NT2/D1 (cell line): ENCODE measurements around the gene SRL.

Experiments used
- DNase-seq: peaks from one replicate; pipeline ENCODE4 v3.0.0-alpha.2; 2011; ENCODE audit warnings: low read depth, low spot score
- H3K27me3 ChIP-seq: 2 replicates; pipeline ENCODE4 v1.6.0; 2011; ENCODE audit warnings: mild to moderate bottlenecking; ENCODE audit not compliant: insufficient read length, insufficient read depth
- H3K36me3 ChIP-seq: 2 replicates; pipeline ENCODE4 v1.6.1; 2011; ENCODE audit warnings: mild to moderate bottlenecking, low read length, mixed read lengths; ENCODE audit not compliant: insufficient read depth, insufficient read length
- H3K4me1 ChIP-seq: 2 replicates; pipeline ENCODE4 v1.5.1; 2011; ENCODE audit not compliant: insufficient read depth, insufficient read length
- H3K4me3 ChIP-seq: 2 replicates; pipeline ENCODE4 v1.5.1; 2011; ENCODE audit warnings: low read depth; ENCODE audit not compliant: insufficient read length
- H3K9ac ChIP-seq: 2 replicates; pipeline ENCODE4 v1.6.0; 2011; ENCODE audit warnings: low read depth; ENCODE audit not compliant: insufficient read length
- H3K9me3 ChIP-seq: 2 replicates; pipeline ENCODE4 v1.5.1; 2011; ENCODE audit warnings: mild to moderate bottlenecking, low read length; ENCODE audit not compliant: insufficient read depth
- SUZ12 ChIP-seq: IDR thresholded peaks from 2 replicates; pipeline ENCODE4 v1.6.1; 2011; ENCODE audit not compliant: insufficient read length, insufficient read depth; ENCODE audit errors: extremely low read depth
- YY1 ChIP-seq: IDR thresholded peaks from 2 replicates; pipeline ENCODE4 v1.6.1; 2011; ENCODE audit not compliant: insufficient read length, insufficient read depth
- ZNF274 ChIP-seq: IDR thresholded peaks from 2 replicates; pipeline ENCODE4 v1.6.1; 2011; ENCODE audit warnings: mild to moderate bottlenecking, low read depth, low read length

Gene SRL

GRCh38 chr16:4232541-4233386, 9.1 kb downstream of the SRL start:
- no peak overlapping the region for H3K4me3 ChIP-seq
- H3K27me3 ChIP-seq, result no peaks in the 10 kb centered on the region
- no peak for DNase-seq

GRCh38 chr16:4231886-4232285, 10.0 kb downstream of the SRL start:
- Histone ChIP-seq H3K9ac (no peak overlapping the region), H3K4me1 (no peaks in the 10 kb centered on the region), H3K9me3 (no peaks in the 10 kb centered on the region), H3K27me3 (no peaks in the 10 kb centered on the region), H3K36me3 (no peaks in the 10 kb centered on the region), H3K4me3 (no peak overlapping the region)
- TF ChIP-seq SUZ12 (no peak), ZNF274 (no peak), YY1 (no peak)
- no peak for DNase-seq

More at GRCh38 chr16:4232541-4233386, 9.1 kb downstream of the SRL start:
- no peak overlapping the region for H3K9ac ChIP-seq
- TF ChIP-seq ZNF274 (no peak), YY1 (no peak), SUZ12 (no peak)
- H3K36me3 ChIP-seq, result no peaks in the 10 kb centered on the region
- H3K4me1 ChIP-seq, result no peaks in the 10 kb centered on the region
- H3K9me3 ChIP-seq, result no peaks in the 10 kb centered on the region

- Histone ChIP-seq H3K4me3 (no peak overlapping the region), H3K9ac (no peak overlapping the region), H3K9me3 (no peaks in the 10 kb centered on the region), H3K27me3 (no peaks in the 10 kb centered on the region), H3K36me3 (no peaks in the 10 kb centered on the region), H3K4me1 (no peaks in the 10 kb centered on the region)
- no peak for TF ChIP-seq YY1
- no peak for TF ChIP-seq SUZ12
- no peak for TF ChIP-seq ZNF274
- DNase-seq, result no peak
These were observed 10.5 kb downstream of the SRL start for GRCh38 chr16:4231367-4231766.

- Histone ChIP-seq H3K4me3 (no peak overlapping the region), H3K36me3 (no peaks in the 10 kb centered on the region), H3K9me3 (no peaks in the 10 kb centered on the region), H3K27me3 (no peaks in the 10 kb centered on the region), H3K4me1 (no peaks in the 10 kb centered on the region), H3K9ac (no peak overlapping the region)
- DNase-seq, result no peak
- TF ChIP-seq YY1 (no peak), SUZ12 (no peak), ZNF274 (no peak)
These were observed 14.9 kb downstream of the SRL start for GRCh38 chr16:4227040-4227332.

- DNase-seq, result no peak
- Histone ChIP-seq H3K9me3 (no peaks in the 10 kb centered on the region), H3K9ac (no peak overlapping the region), H3K27me3 (no peaks in the 10 kb centered on the region), H3K4me3 (no peak overlapping the region), H3K36me3 (no peaks in the 10 kb centered on the region), H3K4me1 (no peaks in the 10 kb centered on the region)
- no peak for TF ChIP-seq SUZ12
- TF ChIP-seq YY1, result no peak
- no peak for TF ChIP-seq ZNF274
These were observed 15.4 kb downstream of the SRL start for GRCh38 chr16:4226251-4227039.

- H3K36me3 ChIP-seq, result no peaks in the 10 kb centered on the region
- no peaks in the 10 kb centered on the region for H3K4me1 ChIP-seq
- no peaks in the 10 kb centered on the region for H3K27me3 ChIP-seq
- no peaks in the 10 kb centered on the region for H3K9me3 ChIP-seq
- DNase-seq, result no peak
- no peak overlapping the region for H3K9ac ChIP-seq
- H3K4me3 ChIP-seq, result no peak overlapping the region
- no peak for TF ChIP-seq SUZ12
- no peak for TF ChIP-seq ZNF274
- no peak for TF ChIP-seq YY1
These were observed 16.8 kb downstream of the SRL start for GRCh38 chr16:4225075-4225474.

- TF ChIP-seq YY1, result no peak
- TF ChIP-seq SUZ12, result no peak
- no peak for TF ChIP-seq ZNF274
- Histone ChIP-seq H3K4me1 (peaks cover 22% of the 10 kb centered on the region), H3K4me3 (no peak overlapping the region), H3K36me3 (no peaks in the 10 kb centered on the region), H3K27me3 (no peaks in the 10 kb centered on the region), H3K9ac (no peak overlapping the region), H3K9me3 (no peaks in the 10 kb centered on the region)
- DNase-seq, result no peak
These were observed 21.5 kb downstream of the SRL start for GRCh38 chr16:4220358-4220757.
